GM12878 (cell line): Measurements from ENCODE around the gene PPP2R5C. TPM values are rescaled to one million over a fixed set of nuclear protein-coding genes. Genes with fewer than 3 reads are reported as not detected.
A peak's percentile ranks its signal among the peaks of the same experiment; 100 is the strongest.

ENCODE experiments used
- ATAC-seq: fragments of 200-7000 bp; cut with Tn5 transposase; 3 replicates; pipeline ENCODE4 v1.9.1; 2020; ENCODE audit warnings: mild to moderate bottlenecking, moderate library complexity
- BruUV-seq: library from RNA; stranded (reverse); fragments of 400-500 nt; replicated peaks from 2 replicates; lab custom pipeline; 2021; lab: Mats Ljungman, UMichigan
- CTCF ChIA-PET: fragments of 300-600 bp; sonication (Branson Sonifier 250); formaldehyde crosslinking; extraction: SDS; loops from one replicate; lab custom pipeline; 2021; ENCODE audit warnings: inconsistent platforms; lab: Yijun Ruan, JAX
- POLR2A ChIA-PET: fragments of 350-600 bp; formaldehyde crosslinking; extraction: SDS; loops from one replicate; lab custom pipeline; 2021; ENCODE audit warnings: inconsistent platforms; lab: Charles Lee
- RAD21 ChIA-PET: fragments of 300-600 bp; sonication (Branson Sonifier 250); formaldehyde crosslinking; loops from one replicate; lab custom pipeline; 2023; ENCODE audit warnings: antibody characterized with exemption; ENCODE audit not compliant: unreplicated experiment; lab: Charles Lee
- SMC1A ChIA-PET: fragments of 300-600 bp; sonication (Branson Sonifier 250); formaldehyde crosslinking; loops from one replicate; lab custom pipeline; 2023; ENCODE audit not compliant: unreplicated experiment, uncharacterized antibody; lab: Charles Lee
- DNase-seq: peaks from one replicate; pipeline ENCODE4 v3.0.0-alpha.2; 2011; ENCODE audit warnings: low read depth, low spot score
- FAIRE-seq: peaks from 3 replicates; lab custom pipeline; 2011; peaks lifted over from hg19 to GRCh38; lab: Jason Lieb, UNC
- H2AFZ ChIP-seq: 2 replicates; pipeline ENCODE4 v1.6.0; 2011; ENCODE audit warnings: low read depth, low read length, control low read depth; ENCODE audit not compliant: control insufficient read depth
- H3K27ac ChIP-seq: 2 replicates; pipeline ENCODE4 v1.5.1; 2011; ENCODE audit warnings: control low read depth; ENCODE audit not compliant: control insufficient read depth, insufficient read depth
- H3K27me3 ChIP-seq, 2 experiments: replicated peaks in 1 of 2; 2 replicates each; pipeline versions ENCODE4 v1.6.0 to v1.6.1; 2011; ENCODE audit warnings: low read length in 1 of 2; ENCODE audit not compliant: control insufficient read depth in 2 of 2, insufficient read depth in 2 of 2
- H3K36me3 ChIP-seq, 2 experiments: 2 replicates each; pipeline ENCODE4 v1.5.1; 2011; ENCODE audit warnings: low read length in 1 of 2; ENCODE audit not compliant: control insufficient read depth in 2 of 2, insufficient read depth in 2 of 2
- H3K4me1 ChIP-seq: 2 replicates; pipeline ENCODE4 v1.6.1; 2011; ENCODE audit warnings: mild to moderate bottlenecking, low read length, moderate library complexity, mixed read lengths; ENCODE audit not compliant: control insufficient read depth, insufficient read depth
- H3K4me2 ChIP-seq: 2 replicates; pipeline ENCODE4 v1.6.0; 2011; ENCODE audit warnings: control low read depth; ENCODE audit not compliant: control insufficient read depth, insufficient read depth
- H3K4me3 ChIP-seq: fragments of 200-600 bp; sonication (generic); 2 replicates; pipeline ENCODE4 v1.5.1; 2016
- H3K79me2 ChIP-seq: 2 replicates; pipeline ENCODE4 v1.6.0; 2011; ENCODE audit warnings: low read length; ENCODE audit not compliant: control insufficient read depth, insufficient read depth
- H3K9ac ChIP-seq: 2 replicates; pipeline ENCODE4 v1.8.0; 2011; ENCODE audit warnings: low read length, control low read depth, mixed read lengths; ENCODE audit not compliant: control insufficient read depth, insufficient read depth
- H3K9me3 ChIP-seq: replicated peaks from 3 replicates; pipeline ENCODE4 v1.5.1; 2011; ENCODE audit warnings: mild to moderate bottlenecking, low read length; ENCODE audit not compliant: control insufficient read depth, insufficient read depth
- H4K20me1 ChIP-seq: 2 replicates; pipeline ENCODE4 v1.6.0; 2011; ENCODE audit not compliant: control insufficient read depth, insufficient read depth
- ATF3 ChIP-seq: IDR thresholded peaks from 2 replicates; pipeline ENCODE4 v1.6.1; 2011; ENCODE audit warnings: low read depth, mild to moderate bottlenecking, low read length, moderate library complexity, borderline replicate concordance; ENCODE audit errors: extremely low read depth
- CREB1 ChIP-seq: IDR thresholded peaks from 2 replicates; pipeline ENCODE4 v1.6.1; 2012; ENCODE audit warnings: low read depth, mild to moderate bottlenecking, inconsistent platforms
- CREM ChIP-seq: IDR thresholded peaks from 2 replicates; pipeline ENCODE4 v1.6.1; 2014; ENCODE audit warnings: antibody characterized with exemption, low read depth
- CTCF ChIP-seq, 3 experiments: IDR thresholded peaks in 2 of 3; conservative IDR thresholded peaks in 1 of 3; 2 replicates each; pipeline ENCODE4 v1.5.1; 2011; ENCODE audit warnings: low read depth in 3 of 3, low read length in 3 of 3, mild to moderate bottlenecking in 3 of 3, control low read depth in 2 of 3, moderate library complexity in 2 of 3, inconsistent platforms in 1 of 3, mixed read lengths in 1 of 3; ENCODE audit not compliant: control insufficient read depth in 2 of 3, insufficient read depth in 1 of 3; ENCODE audit errors: extremely low read depth in 1 of 3
- EGR1 ChIP-seq, 2 experiments: IDR thresholded peaks; 1 replicate in 1 of 2; 2 replicates in 1 of 2; pipeline ENCODE4 v1.6.1; 2011 to 2012; ENCODE audit warnings: low read depth in 2 of 2, low read length in 2 of 2, borderline replicate concordance in 1 of 2, mild to moderate bottlenecking in 1 of 2, moderate library complexity in 1 of 2
- IRF3 ChIP-seq: fragments of 450-650 bp; IDR thresholded peaks from 2 replicates; pipeline ENCODE4 v1.6.1; 2014; ENCODE audit warnings: mild to moderate bottlenecking
- MAX ChIP-seq: IDR thresholded peaks from 2 replicates; pipeline ENCODE4 v1.6.1; 2012; ENCODE audit warnings: low read depth, low read length, improper control_type of control experiment
- NRF1 ChIP-seq: conservative IDR thresholded peaks from 2 replicates; pipeline ENCODE4 v1.6.1; 2011; ENCODE audit warnings: mild to moderate bottlenecking, low read depth, low read length, improper control_type of control experiment
- SMC3 ChIP-seq: IDR thresholded peaks from 2 replicates; pipeline ENCODE4 v1.6.1; 2011; ENCODE audit warnings: low read length, improper control_type of control experiment, borderline replicate concordance
- SUZ12 ChIP-seq: fragments of 200-600 bp; sonication (generic); IDR thresholded peaks from one replicate; pipeline ENCODE4 v1.6.1; 2018; ENCODE audit warnings: antibody characterized with exemption, mild to moderate bottlenecking; ENCODE audit not compliant: unreplicated experiment
- ZBTB33 ChIP-seq: fragments of 450-650 bp; IDR thresholded peaks from 2 replicates; pipeline ENCODE4 v1.6.1; 2017; ENCODE audit warnings: mild to moderate bottlenecking
- WGBS: methylation state at CpG from one replicate; pipeline ENCODE4 v1.1.6; 2016; ENCODE audit warnings: low lambda C conversion rate; ENCODE audit not compliant: insufficient replicate concordance, insufficient coverage; ENCODE audit errors: missing lambda C conversion rate; 5-methylcytosine and 5-hydroxymethylcytosine counted together
- in situ Hi-C: fragments of 300-500 bp; cut with MboI; formaldehyde crosslinking; loops from 9 replicates; pipeline ENCODE4 v1.14.3; 2018; ENCODE audit warnings: mixed read lengths
- intact Hi-C: fragments of 100-400 bp; cut with micrococcal nuclease; formaldehyde crosslinking; loops from one replicate; pipeline ENCODE4 v1.14.2; 2022; ENCODE audit not compliant: unreplicated experiment
- polyA plus RNA-seq, 11 experiments: library from polyadenylated mRNA; depleted of rRNA in 4 of 11; unstranded in 6 of 11; stranded (reverse) in 5 of 11; fragments of >200 nt; fragmentation: Nextera tagmentation in 4 of 11; fragmentation: Illumina TruSeq in 1 of 11; extraction: Ambion mirVana in 4 of 11; extraction: Trizol in 1 of 11; gene quantifications; 1 replicate in 1 of 11; 2 replicates in 10 of 11; pipeline versions ENCODE4 v1.2.1 to v1.2.3, GENCODE V29; 2011 to 2016; ENCODE audit warnings: inconsistent platforms in 2 of 11, missing spikeins in 2 of 11, low read depth in 1 of 11
- total RNA-seq, 4 experiments: library from RNA; depleted of rRNA in 3 of 4; stranded (reverse); fragments of >200 nt in 3 of 4; fragmentation: Illumina TruSeq in 1 of 4; extraction: Trizol in 1 of 4; gene quantifications; 2 replicates each; pipeline versions ENCODE4 v1.2.1 to v1.2.3, GENCODE V29; 2013 to 2021
- TF ChIP-seq, protein P1 (sequence below): IDR thresholded peaks from 2 replicates; pipeline ENCODE4 v1.6.1; 2011; ENCODE audit warnings: borderline replicate concordance, low read depth, mild to moderate bottlenecking, moderate library complexity, low read length; ENCODE audit not compliant: insufficient read depth, poor library complexity, severe bottlenecking

The PPP2R5C gene
- total and polyA plus RNA-seq, 10 of the 15 experiments (the other 5 are each of a cell fraction or from before 2014, with no cell fraction given): 106 to 199 (median 144) TPM

GRCh38 chr14:101926620-101927019 is 165.1 kb downstream of the PPP2R5C start (continued):
- TF ChIP-seq SUZ12 (no peak), CTCF (IDR thresholded peaks at IDR 0.05 in 2 of 3, conservative IDR thresholded peaks at IDR 0.05 in 1 of 3; ENCODE audit: control insufficient read depth in 2 of 3, extremely low read depth in 1 of 3, insufficient read depth in 1 of 3, low read depth in 3 of 3, low read length in 3 of 3) (no peak), MAX (no peak)
- TF ChIP-seq, all 136 proteins: peak for 0

GRCh38 chr14:101927859-101928258 is 166.3 kb downstream of the PPP2R5C start:
- no peak for DNase-seq
- no peaks in the 10 kb centered on the region for H3K4me1 ChIP-seq
- no peak overlapping the region for H3K27ac ChIP-seq
- H2AFZ ChIP-seq: no peak overlapping the region
- no peak for ATAC-seq
- in situ Hi-C loops: no loop called here
- no peak for FAIRE-seq
- no TSS peak for BruUV-seq
- H3K4me3 ChIP-seq: no peak overlapping the region
- H3K9me3 ChIP-seq: no peaks in the 10 kb centered on the region
- SMC1A ChIA-PET: no interaction called here
- H3K4me2 ChIP-seq: no peak overlapping the region
- H3K27me3 ChIP-seq: no peaks in the 10 kb centered on the region
- H4K20me1 ChIP-seq: no peaks in the 10 kb centered on the region
- TF ChIP-seq IRF3 (no peak), SMC3 (no peak), NRF1 (no peak), CREM (peak; percentile 61; the same call in 1 of the 2 replicates), ATF3 (no peak), ZBTB33 (0 out of 2 replicates have a peak, but pooled peaks have one; percentile 11), CREB1 (peak; percentile 66), EGR1 (IDR thresholded peaks at IDR 0.05; ENCODE audit: borderline replicate concordance in 1 of 2, low read depth in 2 of 2, low read length in 2 of 2) (peak in 1 of 2 experiments; percentile 79; a peak in 1 of 3 replicates)
- TF ChIP-seq, protein P1, sequence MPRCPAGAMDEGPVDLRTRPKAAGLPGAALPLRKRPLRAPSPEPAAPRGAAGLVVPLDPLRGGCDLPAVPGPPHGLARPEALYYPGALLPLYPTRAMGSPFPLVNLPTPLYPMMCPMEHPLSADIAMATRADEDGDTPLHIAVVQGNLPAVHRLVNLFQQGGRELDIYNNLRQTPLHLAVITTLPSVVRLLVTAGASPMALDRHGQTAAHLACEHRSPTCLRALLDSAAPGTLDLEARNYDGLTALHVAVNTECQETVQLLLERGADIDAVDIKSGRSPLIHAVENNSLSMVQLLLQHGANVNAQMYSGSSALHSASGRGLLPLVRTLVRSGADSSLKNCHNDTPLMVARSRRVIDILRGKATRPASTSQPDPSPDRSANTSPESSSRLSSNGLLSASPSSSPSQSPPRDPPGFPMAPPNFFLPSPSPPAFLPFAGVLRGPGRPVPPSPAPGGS: peak; percentile 34
- WGBS: 72% methylated on average over 10 of the region's 10 CpGs
- RAD21 ChIA-PET: no interaction called here
- no peaks in the 10 kb centered on the region for H3K79me2 ChIP-seq
- H3K36me3 ChIP-seq: peaks cover 1 to 4% of the 10 kb centered on the region in 2 experiments; a peak in 2 of 4 replicates
- intact Hi-C loops: no loop called here
- H3K9ac ChIP-seq: no peak overlapping the region
- POLR2A ChIA-PET: no interaction called here
- CTCF ChIA-PET: interaction anchor here (0.7 to 1.7 kb wide), 2 partner anchors 84 to 156 kb away, joined by 3 to 4 read pairs; no protein-coding TSS in a partner anchor
